HG03520 (cell line): Measurements from ENCODE around the gene PTPRK.

Experiments used
- ATAC-seq: cut with Tn5 transposase; IDR thresholded peaks from one replicate; pipeline ENCODE4 v1.9.1; 2021; ENCODE audit warnings: mild to moderate bottlenecking, moderate library complexity; ENCODE audit not compliant: unreplicated experiment

PTPRK gene

DNA sequence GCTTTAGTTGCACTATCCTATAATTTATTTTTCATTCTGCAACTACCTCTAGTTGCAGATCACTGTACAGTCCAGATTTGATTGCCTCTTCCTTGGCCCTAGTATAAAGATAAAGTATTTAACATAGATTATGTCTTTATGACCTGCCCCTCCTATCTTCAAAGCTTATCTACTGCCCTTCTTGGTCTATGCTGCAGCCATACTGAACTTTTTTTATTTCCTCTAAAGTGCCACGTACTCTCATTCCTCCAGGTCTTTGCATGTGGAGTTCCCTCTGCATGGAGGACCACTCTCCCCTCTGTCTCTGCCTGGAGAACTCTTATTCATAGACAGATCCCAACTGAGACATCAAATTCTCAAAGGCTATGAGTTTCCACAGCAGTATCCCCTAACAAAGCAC lies 168.0 kb downstream of the PTPRK start:
- no peak for ATAC-seq

DNA sequence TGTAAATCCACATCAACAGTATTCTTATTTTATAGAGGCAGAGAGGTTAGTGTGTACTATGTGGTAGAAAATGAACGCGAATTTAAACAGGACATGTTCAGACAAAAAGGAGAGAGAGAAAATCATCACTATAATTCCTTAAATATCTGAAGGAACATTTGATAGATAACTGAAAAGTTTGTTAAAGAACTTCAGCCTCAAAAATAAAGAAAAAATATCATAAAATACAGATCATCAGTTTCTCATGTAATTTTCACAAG lies 169.2 kb downstream of the PTPRK start:
- ATAC-seq: no peak

DNA sequence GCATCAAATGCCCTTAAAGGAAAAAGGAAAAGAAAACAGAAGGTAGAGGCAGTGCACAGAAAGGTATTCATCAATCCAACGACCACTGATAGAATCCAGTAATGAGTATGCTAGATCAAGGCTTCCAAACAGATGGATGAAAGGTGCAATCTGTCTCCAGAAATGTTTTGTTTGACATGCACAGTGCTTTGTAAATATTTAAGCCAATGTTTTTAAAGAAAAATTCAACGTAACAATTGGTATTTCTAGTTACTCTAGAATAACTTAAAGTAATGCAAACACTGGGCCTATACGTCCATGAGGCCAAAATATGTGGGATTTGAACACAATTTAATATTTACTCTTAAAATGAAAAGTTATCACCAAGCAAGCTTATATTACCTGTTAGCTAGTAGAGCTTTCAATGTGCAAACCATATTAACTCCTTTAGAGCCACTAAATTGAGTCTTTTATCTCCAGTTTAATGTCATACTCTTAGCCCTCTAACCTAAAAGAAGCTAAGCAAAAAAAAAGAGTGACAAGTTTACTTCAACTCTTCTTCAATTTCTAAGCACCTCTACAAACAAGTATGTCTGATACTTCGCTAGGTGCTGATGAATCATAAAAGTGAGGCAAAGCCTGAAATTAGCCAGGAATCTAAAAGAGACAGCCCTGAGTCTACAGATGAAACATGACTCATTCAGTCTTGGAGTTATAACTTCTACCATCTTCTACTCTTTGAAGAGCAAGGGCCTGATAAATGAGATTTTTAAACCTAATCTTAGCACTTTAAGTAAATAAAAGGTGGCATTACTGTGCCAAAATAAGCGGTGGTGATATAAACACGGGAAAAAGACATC lies 169.8 kb downstream of the PTPRK start:
- ATAC-seq: no peak

DNA sequence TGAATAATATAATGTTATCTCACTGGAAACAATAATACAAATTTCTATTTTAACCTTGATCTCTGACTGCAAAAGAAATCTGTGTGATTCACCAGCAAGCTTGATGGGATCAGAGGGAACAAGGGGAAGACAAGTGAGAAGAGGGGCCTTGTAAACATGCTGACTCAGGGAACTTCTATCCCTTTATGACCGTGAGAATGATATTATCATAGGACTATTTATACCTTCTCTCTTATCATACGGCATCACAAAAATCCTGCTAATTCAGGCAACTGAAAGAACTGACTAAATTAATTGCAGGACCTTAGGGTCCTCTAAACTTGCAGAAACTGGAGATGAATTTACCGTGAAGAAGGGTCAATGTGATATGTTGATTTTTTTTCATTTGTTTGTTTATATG lies 173.3 kb downstream of the PTPRK start:
- no peak for ATAC-seq

DNA sequence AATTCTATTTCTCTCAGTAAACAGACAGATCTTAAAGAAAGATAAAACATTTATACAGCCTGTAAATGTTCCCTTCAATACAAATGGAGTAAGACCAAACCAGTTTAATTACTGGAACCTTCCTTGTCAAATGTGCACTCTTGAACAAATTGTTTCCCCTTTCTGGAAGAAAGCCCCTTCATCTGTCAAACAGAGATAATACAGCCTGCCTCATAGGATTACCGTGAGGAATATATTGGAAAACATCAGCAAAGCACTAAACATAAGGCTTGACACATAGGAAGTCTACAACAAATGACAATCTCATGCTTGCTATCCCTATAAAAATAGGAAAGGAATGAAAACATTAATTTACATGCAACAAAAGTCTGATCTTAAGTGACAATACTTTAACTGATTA lies 173.8 kb downstream of the PTPRK start:
- ATAC-seq: no peak

DNA sequence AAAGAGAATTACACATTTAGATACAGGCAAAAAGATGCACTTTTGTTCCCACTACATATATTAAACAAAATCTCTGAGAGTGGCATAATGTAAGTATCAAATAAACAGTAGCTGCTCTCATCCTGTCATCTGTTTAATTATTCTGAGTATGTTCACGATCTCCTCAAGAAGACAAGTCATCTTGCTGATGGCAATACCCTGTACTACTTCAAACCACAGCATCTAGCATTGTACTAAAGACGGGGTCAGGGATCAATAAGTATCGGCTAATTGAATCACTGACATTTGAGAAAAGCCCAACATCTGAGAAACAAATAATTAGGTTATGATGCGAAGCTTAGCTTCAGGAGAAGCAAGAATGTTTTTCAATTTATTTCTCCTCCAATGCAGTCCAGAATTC lies 175.1 kb downstream of the PTPRK start:
- no peak for ATAC-seq

DNA sequence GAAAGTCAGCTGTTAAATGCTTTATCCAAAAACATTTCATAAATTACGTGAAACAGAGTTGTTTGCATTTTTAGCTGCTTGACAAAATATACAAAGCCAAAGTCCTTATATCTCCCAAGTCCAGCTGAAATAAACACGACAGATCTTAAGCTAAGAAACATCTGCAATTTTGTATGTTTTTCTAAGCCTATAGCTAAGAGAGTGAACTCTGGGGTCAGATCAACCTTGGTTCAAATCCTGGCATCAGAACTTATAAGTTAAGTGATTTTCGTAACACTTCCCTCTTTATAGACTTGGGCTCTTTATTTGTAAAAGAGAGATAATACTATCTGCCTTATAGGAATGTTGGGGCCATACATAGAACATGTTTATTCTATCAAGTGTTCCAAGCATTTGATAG lies 176.7 kb downstream of the PTPRK start:
- no peak for ATAC-seq

DNA sequence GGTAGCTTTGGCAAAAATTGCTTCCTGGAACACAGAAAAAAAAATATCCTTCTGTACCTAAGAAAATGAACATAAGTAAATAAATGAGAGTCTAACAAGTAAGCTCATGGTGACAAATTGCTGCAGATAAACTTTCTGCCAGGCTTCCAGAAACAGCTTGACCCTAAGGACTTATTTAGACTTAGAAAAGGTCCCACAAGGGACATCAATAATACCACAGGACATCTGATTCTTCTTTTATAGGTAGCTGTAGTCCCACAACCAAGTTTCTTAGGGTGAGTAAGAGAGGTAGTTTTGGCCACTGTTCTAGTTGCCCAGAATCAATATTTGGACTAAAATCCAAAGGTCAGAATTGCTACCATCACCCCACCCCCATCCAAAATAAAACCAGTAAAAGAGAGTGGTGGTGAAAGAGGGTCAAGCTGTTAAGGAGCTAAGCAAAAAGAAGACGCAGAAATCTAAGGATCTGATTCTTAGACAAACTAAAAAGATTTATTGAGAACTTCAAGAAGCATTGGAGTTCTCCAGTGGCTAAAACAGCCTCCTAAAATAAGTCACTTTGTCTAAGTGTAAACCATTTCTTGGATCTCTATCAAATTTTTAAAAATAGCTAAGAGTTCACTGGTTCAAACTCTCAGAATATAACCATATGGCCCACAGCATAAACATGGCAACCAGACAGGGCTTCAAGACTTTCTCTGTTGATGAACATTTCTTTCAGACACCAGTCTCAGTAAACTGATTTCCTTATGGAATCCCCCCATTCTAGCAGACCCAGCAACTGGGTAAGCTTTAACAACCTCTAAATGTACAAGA lies 180.6 kb downstream of the PTPRK start:
- ATAC-seq: no peak

DNA sequence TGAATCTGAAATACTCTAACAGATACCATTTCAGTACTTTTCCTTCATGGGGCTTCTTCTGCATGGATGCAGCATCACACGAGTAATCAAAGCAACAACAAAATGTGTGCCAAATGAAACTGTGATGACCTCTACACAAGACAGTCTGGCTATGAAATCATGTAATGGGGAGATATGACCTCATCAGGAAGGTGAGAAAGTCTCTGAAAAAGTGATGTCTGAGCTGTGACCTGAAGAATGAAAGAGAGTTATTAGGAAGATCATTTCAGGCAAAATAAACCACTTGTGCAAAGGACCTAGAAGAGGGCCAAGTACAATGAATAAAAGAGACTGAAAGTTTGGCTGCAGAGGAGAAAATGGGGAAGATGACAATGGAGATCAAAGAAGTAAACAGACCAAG lies 182.8 kb downstream of the PTPRK start:
- ATAC-seq: no peak

DNA sequence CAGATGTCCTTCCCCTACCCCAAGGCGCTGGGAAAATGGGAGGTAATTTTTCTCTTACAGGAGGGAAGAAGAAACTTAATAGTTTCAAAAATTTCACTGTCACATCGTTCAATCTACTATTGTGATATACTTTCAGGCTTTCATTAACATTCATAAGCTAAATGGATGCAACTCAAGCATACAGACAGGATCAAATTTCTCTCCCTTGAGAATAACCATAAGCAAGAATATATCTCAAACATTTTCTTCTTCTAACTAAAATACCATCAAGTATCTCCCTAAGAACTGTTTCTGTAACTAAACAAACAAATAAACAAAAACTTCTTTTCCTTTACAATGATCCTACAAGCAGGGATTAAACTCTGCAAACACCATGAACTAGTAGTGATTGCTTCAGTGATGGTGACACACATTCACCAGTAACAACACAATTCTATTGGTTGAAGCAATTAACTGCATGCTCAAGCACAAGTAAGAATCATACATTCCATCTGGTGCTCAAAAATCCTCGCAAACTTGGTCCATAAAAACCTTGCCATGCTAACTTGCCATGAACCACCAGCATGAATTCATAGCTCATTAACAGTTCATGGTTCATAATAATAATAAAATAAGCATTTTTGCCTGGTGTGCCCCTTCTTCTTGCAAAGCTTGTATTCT lies 183.8 kb downstream of the PTPRK start:
- no peak for ATAC-seq

DNA sequence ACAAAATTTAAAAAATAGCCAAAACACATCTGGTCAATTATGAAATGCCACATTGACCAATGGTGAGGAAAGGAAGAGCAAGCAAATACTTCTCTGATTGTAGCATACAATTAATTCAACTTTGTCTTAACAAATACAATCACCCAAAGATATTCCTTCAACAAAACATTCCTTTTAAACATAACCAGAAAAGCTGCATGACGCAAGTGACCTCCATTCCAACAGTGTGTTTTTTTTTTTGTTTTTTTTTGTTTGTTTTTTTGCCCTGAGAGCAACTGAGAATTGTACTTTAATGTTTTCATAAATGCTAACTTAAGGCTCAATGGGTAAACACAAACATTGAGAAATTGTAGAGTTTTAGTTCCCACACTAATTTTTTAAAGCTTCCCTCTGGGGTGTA lies 184.4 kb downstream of the PTPRK start:
- no peak for ATAC-seq

DNA sequence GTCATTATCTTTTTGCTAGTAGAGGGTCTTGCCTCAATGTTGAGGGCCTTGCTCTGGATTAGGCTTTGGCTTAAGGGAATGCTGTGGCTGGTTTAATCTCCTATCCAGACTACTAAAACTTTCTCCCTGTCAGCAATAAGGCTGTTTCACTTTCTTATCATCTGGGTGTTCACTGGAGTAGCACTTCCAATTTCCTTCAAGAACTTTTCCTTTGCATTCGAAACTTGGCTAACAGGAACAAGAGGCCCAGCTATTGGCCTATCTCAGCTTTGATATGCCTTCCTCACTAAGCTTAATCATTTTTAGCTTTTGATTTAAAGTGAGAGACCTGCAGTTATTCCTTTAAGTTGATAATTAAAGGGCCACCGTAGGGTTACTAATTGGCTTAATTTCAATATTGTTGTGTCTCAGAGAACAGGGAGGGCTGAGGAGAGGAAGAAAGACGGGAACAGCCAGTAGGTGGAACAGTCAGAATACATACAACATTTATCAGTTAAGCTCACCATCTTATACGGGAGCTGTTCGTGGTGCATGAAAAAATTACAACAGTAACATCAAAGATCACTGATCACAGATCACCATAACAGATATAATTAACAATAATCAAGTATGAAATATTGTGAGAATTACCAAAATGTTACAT lies 186.7 kb downstream of the PTPRK start:
- no peak for ATAC-seq

DNA sequence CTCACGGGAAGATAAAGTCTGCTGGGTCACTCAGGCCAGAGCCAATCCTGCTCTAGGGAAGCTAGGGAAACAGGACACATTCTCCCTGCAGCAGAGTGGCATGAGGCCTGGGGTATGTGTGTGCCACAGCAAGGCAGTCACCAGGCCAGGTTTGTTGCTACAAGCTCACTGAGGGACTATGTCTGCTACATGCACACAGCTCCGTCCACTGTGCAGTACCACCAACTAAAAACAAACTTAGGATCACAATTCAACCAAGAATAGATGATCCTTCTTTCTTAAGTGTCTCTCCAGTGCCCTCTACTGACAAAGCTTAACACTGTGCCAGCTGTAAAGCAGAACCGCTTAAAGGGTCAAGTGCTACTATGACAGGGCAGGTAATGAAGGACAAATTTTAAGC lies 192.5 kb downstream of the PTPRK start:
- peak; percentile 92 for ATAC-seq

DNA sequence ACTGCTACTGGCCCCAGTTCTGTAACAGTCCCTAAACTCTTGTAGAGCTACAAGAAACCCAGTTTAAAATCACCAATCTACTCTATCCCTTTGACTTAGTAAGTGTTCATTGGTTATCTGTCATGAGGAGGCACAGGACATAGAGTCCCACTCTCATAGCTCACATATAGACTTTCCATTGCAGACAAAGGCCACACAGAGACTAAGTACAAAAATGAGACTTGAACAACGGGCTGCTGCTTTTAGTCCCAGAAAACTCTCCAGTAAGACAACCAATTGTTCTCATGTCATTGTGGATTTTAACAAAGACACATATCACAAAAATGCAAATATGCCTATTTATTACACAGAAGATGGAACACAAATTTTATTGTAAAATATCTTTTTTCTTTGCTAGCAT lies 197.4 kb downstream of the PTPRK start:
- ATAC-seq: no peak

DNA sequence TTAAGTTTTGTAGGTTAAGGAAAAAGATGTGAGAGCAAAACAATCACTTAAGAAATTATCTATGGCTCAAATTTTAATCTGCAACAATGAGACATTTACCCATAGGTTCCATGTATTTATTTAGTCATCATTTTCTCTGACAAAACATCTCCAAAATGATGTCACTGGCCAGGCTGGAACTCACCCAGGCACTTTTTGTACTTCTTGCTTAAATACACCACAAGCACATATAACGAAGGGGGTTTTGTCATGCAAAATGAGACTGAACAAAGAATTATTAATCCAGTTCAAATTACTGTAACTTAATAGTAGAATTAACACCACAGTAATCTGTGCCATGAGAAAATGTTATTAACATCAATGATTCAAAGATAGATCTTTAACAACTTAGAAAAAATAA lies 200.5 kb downstream of the PTPRK start:
- ATAC-seq: no peak

DNA sequence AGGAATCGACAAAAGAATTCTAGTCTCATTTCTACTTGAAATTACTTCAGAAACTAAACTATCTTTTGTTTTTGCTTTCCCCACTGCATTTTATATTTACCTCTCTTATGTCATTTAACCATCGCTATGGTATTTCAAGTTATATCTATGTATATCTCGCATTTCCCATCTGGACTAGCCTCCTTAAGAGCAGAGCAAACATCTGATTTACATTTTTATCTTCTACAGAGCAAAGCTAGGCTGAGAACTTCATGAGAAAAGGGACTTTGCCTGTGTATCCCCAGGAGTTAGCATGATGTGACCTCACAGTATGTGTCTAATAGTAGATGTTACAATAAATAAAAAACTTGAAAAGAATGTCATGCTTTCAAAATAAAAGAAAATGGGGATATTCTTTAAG lies 201.2 kb downstream of the PTPRK start:
- no peak for ATAC-seq

DNA sequence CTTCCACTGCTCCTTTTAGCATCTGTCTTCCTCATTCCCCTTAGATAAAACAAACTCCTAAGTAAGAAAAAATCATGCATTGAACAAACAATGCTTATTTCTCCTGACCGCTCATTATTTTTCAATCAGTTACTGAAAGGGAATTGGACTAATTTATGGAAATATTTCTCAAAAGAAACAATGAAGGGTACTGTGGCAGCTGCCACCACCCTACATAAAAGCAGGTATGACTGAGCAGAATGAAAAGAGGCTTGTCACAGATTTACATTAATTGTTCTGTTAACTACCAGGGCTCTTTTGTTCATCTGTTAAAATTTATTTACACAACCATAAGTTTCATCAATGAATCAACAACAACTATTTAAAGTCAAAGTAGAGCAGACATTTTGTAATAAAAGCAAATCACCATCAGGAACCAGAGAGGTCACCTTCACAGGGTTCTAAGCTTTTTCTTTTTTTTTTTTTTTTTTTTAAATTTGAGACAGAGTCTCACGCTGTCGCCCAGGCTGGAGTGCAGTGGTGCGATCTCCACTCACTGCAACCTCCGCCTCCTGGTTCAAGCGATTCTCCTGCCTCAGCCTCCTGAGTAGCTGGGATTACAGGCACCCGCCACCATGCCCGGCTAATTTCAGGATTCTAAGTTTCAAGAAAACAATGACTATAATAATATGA lies 204.0 kb downstream of the PTPRK start:
- no peak for ATAC-seq

DNA sequence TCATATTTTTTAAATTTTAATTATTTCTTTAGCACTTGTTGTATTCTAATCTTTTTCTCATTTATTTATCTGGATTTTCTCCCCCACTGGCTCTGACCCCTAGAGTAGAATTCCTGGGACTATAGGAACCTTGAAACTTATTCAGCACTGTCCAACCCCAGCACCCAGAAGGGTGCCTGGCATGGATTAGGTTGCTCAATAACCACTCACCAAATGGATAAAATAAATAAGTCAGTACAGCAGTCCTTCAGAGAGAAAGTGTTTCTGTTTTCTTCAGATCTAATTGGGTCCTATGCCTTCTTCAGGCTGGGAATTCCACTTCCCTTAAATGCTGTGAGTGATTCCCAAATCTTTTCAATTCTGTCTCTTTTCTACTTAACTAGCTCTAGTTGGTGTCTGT lies 206.2 kb downstream of the PTPRK start:
- ATAC-seq: no peak

DNA sequence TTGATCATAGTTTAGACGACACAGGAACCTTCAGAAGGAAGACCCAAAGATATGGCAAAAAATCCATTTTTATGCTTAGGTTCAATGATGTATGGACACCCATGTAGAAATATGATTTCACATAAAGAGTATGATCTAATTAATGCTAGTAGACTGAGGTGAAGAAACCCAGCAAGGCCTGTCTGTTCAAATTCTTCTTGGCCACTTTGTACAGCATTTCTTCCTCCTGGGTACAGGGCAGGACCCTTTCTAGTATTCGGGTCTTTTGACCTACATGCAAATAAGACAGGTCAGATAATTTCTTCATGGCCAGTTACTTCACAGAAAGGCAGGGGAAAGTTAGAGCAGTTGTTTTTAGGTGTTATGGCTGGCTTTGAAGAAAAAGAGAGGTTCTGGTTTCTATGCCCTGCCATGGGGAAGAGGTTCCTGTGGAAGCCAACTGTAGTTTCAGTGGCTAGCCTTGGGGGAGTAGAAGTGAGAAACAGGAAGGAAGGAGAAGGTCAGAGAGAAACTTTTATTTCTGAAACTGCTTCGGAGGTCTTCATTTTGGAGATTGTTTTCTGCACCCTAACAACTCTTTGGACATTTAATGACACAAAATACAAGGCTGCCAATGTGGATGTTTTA lies 208.3 kb downstream of the PTPRK start:
- no peak for ATAC-seq

DNA sequence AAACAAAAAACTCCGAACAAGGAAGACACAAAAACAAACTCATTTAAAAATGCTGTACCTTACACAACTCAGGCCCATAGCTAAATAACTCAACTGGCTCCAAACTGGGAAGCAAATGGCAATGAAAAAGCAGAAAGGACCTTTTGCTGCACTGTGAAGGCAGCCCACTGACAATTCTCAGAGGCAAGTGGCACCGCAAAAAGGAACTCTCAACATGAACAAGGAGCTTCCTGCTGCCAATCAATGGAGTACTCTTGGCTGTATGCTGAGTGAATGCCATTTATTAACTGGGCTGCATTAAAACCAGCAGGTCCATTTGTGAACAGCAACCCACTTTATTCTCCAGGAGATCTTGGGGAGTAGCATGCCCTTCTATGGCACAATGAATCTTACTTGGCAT lies 209.9 kb downstream of the PTPRK start:
- no peak for ATAC-seq

DNA sequence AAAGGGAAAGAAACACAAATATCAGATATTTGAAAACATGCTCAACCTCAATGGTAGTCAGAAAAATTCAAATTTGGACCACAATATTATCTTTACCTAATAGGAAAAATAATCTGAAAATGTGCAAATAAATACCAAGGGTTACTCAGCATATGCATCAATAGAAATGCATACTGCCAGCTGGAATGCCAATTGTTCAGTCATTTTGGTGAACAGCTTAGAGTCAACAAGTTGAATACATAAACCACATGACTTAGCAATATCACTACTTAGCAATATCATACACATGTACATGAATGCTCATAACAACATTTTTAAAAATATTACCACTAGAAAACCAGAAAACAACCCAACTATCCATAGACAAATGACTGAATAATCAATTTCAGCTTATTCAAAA lies 212.7 kb downstream of the PTPRK start:
- no peak for ATAC-seq
